Neural cell (in vitro differentiated cells): ENCODE measurements around the gene SYNPO2.

Experiments
- CTCF ChIP-seq: fragments of 450-650 bp; IDR thresholded peaks from 2 replicates; pipeline ENCODE4 v1.5.1; 2014; ENCODE audit warnings: antibody characterized with exemption, mild to moderate bottlenecking, moderate library complexity; ENCODE audit not compliant: poor library complexity, severe bottlenecking
- POLR2AphosphoS5 ChIP-seq: IDR thresholded peaks from 2 replicates; pipeline ENCODE4 v1.6.1; 2012
- RAD21 ChIP-seq: fragments of 450-650 bp; conservative IDR thresholded peaks from 2 replicates; pipeline ENCODE4 v1.6.1; 2014; ENCODE audit warnings: antibody characterized with exemption, mild to moderate bottlenecking, moderate library complexity
- SMC3 ChIP-seq: fragments of 450-650 bp; conservative IDR thresholded peaks from 2 replicates; pipeline ENCODE4 v1.6.1; 2014; ENCODE audit warnings: antibody characterized with exemption, mild to moderate bottlenecking, moderate library complexity; ENCODE audit not compliant: poor library complexity

- TF ChIP-seq SMC3 (no peak), CTCF (no peak), RAD21 (no peak), POLR2AphosphoS5 (no peak)
These were observed 91.1 kb downstream of the SYNPO2 start for GRCh38 chr4:118979712-118980111.
